ENCODE results near the gene CITED1.

- TF ChIP-seq, protein P1, sequence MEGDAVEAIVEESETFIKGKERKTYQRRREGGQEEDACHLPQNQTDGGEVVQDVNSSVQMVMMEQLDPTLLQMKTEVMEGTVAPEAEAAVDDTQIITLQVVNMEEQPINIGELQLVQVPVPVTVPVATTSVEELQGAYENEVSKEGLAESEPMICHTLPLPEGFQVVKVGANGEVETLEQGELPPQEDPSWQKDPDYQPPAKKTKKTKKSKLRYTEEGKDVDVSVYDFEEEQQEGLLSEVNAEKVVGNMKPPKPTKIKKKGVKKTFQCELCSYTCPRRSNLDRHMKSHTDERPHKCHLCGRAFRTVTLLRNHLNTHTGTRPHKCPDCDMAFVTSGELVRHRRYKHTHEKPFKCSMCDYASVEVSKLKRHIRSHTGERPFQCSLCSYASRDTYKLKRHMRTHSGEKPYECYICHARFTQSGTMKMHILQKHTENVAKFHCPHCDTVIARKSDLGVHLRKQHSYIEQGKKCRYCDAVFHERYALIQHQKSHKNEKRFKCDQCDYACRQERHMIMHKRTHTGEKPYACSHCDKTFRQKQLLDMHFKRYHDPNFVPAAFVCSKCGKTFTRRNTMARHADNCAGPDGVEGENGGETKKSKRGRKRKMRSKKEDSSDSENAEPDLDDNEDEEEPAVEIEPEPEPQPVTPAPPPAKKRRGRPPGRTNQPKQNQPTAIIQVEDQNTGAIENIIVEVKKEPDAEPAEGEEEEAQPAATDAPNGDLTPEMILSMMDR (conservative IDR thresholded peaks at IDR 0.05 in 1 of 2, IDR thresholded peaks at IDR 0.05 in 1 of 2; ENCODE audit: extremely low read depth in 1 of 2, insufficient read depth in 1 of 2, low read depth in 1 of 2, low read length in 2 of 2), result no peak
- no peak for TF ChIP-seq EZH2 (IDR thresholded peaks at IDR 0.05; ENCODE audit: borderline replicate concordance, low read length)
These were observed 33.9 kb downstream of the CITED1 start for GRCh38 chrX:72271812-72272211.
